NT2/D1 (cell line): Measurements from ENCODE around the gene KRT6B.

Source experiments
- DNase-seq: peaks from one replicate; pipeline ENCODE4 v3.0.0-alpha.2; 2011; ENCODE audit warnings: low read depth, low spot score
- H3K27me3 ChIP-seq: 2 replicates; pipeline ENCODE4 v1.6.0; 2011; ENCODE audit warnings: mild to moderate bottlenecking; ENCODE audit not compliant: insufficient read length, insufficient read depth
- H3K36me3 ChIP-seq: 2 replicates; pipeline ENCODE4 v1.6.1; 2011; ENCODE audit warnings: mild to moderate bottlenecking, low read length, mixed read lengths; ENCODE audit not compliant: insufficient read depth, insufficient read length
- H3K4me1 ChIP-seq: 2 replicates; pipeline ENCODE4 v1.5.1; 2011; ENCODE audit not compliant: insufficient read depth, insufficient read length
- H3K4me3 ChIP-seq: 2 replicates; pipeline ENCODE4 v1.5.1; 2011; ENCODE audit warnings: low read depth; ENCODE audit not compliant: insufficient read length
- H3K9ac ChIP-seq: 2 replicates; pipeline ENCODE4 v1.6.0; 2011; ENCODE audit warnings: low read depth; ENCODE audit not compliant: insufficient read length
- H3K9me3 ChIP-seq: 2 replicates; pipeline ENCODE4 v1.5.1; 2011; ENCODE audit warnings: mild to moderate bottlenecking, low read length; ENCODE audit not compliant: insufficient read depth
- SUZ12 ChIP-seq: IDR thresholded peaks from 2 replicates; pipeline ENCODE4 v1.6.1; 2011; ENCODE audit not compliant: insufficient read length, insufficient read depth; ENCODE audit errors: extremely low read depth
- YY1 ChIP-seq: IDR thresholded peaks from 2 replicates; pipeline ENCODE4 v1.6.1; 2011; ENCODE audit not compliant: insufficient read length, insufficient read depth
- ZNF274 ChIP-seq: IDR thresholded peaks from 2 replicates; pipeline ENCODE4 v1.6.1; 2011; ENCODE audit warnings: mild to moderate bottlenecking, low read depth, low read length

The KRT6B gene

DNA sequence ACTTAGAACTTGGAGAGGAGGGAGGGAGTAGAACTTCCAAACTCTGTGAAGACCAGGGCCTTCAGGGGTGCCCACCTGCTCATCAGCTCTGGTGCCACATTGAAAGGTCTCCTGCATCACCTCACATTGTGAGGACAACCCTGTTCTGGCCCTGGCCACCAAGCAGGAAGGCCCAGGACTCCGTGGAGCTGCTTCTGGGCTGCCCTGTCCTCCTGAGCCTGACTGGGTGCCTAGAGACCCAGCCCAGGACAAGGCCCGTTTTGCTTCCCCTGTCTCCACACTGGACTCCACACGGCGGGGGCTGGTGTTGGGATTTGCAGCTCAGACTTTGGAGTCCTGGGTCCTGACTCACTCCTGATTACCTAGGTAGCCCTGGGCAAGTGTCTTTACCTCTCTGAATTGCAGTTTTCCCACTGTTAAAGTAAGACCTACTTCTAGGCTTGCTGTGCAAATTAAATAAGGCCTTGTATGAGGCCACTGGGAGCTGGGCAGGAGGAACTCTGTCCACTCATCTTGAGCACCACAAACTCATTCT, 33.3 kb downstream of the KRT6B start:
- Histone ChIP-seq H3K4me1 (peaks cover 3% of the 10 kb centered on the region), H3K4me3 (no peak overlapping the region), H3K36me3 (no peaks in the 10 kb centered on the region), H3K27me3 (no peaks in the 10 kb centered on the region), H3K9ac (no peak overlapping the region), H3K9me3 (no peaks in the 10 kb centered on the region)
- DNase-seq, result no peak
- TF ChIP-seq YY1 (no peak), ZNF274 (no peak), SUZ12 (no peak)

- H3K4me3 ChIP-seq, result no peak overlapping the region
- no peak for TF ChIP-seq YY1
- no peak for TF ChIP-seq ZNF274
- no peak for TF ChIP-seq SUZ12
- peaks cover 3% of the 10 kb centered on the region for H3K4me1 ChIP-seq
- no peak for DNase-seq
- H3K27me3 ChIP-seq, result no peaks in the 10 kb centered on the region
- H3K9ac ChIP-seq, result no peak overlapping the region
- H3K36me3 ChIP-seq, result no peaks in the 10 kb centered on the region
- H3K9me3 ChIP-seq, result no peaks in the 10 kb centered on the region
Measured at GRCh38 chr12:52417740-52418139, 34.2 kb downstream of the KRT6B start.

GRCh38 chr12:52416795-52417194, 35.2 kb downstream of the KRT6B start:
- Histone ChIP-seq H3K36me3 (no peaks in the 10 kb centered on the region), H3K9me3 (no peaks in the 10 kb centered on the region), H3K4me3 (no peak overlapping the region), H3K9ac (no peak overlapping the region), H3K27me3 (no peaks in the 10 kb centered on the region), H3K4me1 (peaks cover 3% of the 10 kb centered on the region)
- TF ChIP-seq SUZ12, result no peak
- no peak for TF ChIP-seq ZNF274
- TF ChIP-seq YY1, result no peak
- no peak for DNase-seq

DNA sequence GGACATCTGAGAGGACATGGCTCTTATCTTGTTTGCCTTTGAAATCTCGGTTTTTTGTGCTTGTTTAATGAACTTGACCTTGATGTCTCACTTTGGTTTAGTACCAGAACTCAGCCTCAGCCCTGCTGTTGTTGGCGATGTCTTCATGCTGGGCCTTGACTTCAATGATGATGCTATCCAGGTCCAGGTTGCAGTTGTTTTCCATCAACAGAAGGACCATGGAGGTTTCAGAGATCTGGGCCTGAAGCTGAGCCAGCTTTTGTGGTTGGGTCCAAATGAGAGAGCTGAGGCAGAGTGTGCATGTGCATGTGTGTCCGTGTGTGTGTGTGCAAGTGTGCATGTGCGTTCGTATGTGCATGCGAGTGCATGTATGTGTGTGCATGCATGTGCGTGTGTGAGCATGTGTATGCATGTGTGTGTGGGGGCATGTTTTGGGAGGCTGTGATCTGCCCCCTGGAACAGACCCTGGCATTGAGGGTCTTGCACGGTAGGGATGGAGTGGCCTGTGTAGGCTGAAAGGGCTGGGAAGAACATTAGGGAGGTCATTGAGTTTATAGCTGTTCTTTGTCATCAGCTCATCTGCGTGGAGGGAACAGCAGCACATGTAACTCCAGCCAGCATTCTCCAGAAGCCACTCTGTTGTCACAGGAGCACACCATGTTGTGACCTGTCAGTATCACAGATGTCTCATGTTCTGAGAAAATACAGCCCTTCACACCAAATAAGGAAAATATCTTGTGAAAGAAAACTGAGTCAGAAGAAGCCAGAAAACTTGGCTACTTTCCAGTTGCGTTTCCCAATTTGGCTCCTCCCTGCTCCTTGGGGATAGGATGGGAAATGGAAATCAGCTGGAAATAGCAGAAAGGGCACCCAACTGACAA, 35.8 kb downstream of the KRT6B start:
- H3K9me3 ChIP-seq, result no peaks in the 10 kb centered on the region
- no peak overlapping the region for H3K4me3 ChIP-seq
- no peak overlapping the region for H3K9ac ChIP-seq
- H3K36me3 ChIP-seq, result no peaks in the 10 kb centered on the region
- H3K4me1 ChIP-seq, result peaks cover 3% of the 10 kb centered on the region
- no peaks in the 10 kb centered on the region for H3K27me3 ChIP-seq
- no peak for TF ChIP-seq SUZ12
- no peak for TF ChIP-seq YY1
- TF ChIP-seq ZNF274, result no peak
- DNase-seq, result no peak

DNA sequence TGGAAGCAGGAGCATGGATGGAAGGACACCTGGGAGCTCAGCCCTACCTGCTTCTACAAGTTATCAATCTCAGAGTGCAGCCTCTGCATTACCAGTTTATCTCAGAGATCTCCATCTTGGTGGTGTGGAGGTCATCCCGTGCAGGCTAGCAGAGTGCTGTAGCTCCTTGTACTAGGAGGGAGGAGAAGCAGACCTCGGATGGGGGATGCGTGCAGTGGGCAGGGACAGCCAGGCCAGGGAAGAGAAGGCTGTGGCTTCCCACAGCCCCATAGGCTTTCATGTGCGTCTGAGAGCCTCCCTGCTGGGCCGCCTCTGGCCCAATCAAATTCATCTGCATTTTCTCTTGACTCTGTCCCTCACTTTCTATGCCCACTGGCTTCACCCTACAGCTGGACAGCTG, 37.0 kb downstream of the KRT6B start:
- Histone ChIP-seq H3K9ac (no peak overlapping the region), H3K36me3 (no peaks in the 10 kb centered on the region), H3K27me3 (no peaks in the 10 kb centered on the region), H3K9me3 (no peaks in the 10 kb centered on the region), H3K4me3 (no peak overlapping the region), H3K4me1 (peaks cover 3% of the 10 kb centered on the region)
- no peak for TF ChIP-seq SUZ12
- TF ChIP-seq YY1, result no peak
- TF ChIP-seq ZNF274, result no peak
- no peak for DNase-seq

GRCh38 chr12:52413782-52414345, 38.1 kb downstream of the KRT6B start:
- Histone ChIP-seq H3K9me3 (no peaks in the 10 kb centered on the region), H3K4me1 (peaks cover 3% of the 10 kb centered on the region), H3K36me3 (no peaks in the 10 kb centered on the region), H3K4me3 (no peak overlapping the region), H3K27me3 (no peaks in the 10 kb centered on the region), H3K9ac (no peak overlapping the region)
- no peak for DNase-seq
- TF ChIP-seq SUZ12 (no peak), YY1 (no peak), ZNF274 (no peak)

GRCh38 chr12:52413202-52413601, 38.7 kb downstream of the KRT6B start:
- H3K4me1 ChIP-seq, result peaks cover 3% of the 10 kb centered on the region
- no peak overlapping the region for H3K9ac ChIP-seq
- peaks cover 5% of the 10 kb centered on the region for H3K27me3 ChIP-seq
- TF ChIP-seq SUZ12, result no peak
- no peak for TF ChIP-seq YY1
- no peak for TF ChIP-seq ZNF274
- H3K4me3 ChIP-seq, result no peak overlapping the region
- DNase-seq, result no peak
- H3K9me3 ChIP-seq, result peaks cover 4% of the 10 kb centered on the region; the same call in 1 of the 2 replicates
- no peaks in the 10 kb centered on the region for H3K36me3 ChIP-seq
